ENCODE results near the gene TAAR2. TPM values are rescaled to one million over a fixed set of nuclear protein-coding genes. Genes with fewer than 3 reads are reported as not detected.
A peak's percentile ranks its signal among the peaks of the same experiment; 100 is the strongest.

Gene TAAR2
- polyA plus RNA-seq, 4 donors, result not detected

GRCh38 chr6:132634796-132635195 lies 10.7 kb upstream of the TAAR2 start:
- Histone ChIP-seq H3K9me3 (ENCODE audit: control insufficient read depth in 2 of 2, insufficient read depth in 1 of 2, low read depth in 1 of 2, low read length in 1 of 2) (no peaks in the 10 kb centered on the region), H3K27me3 (ENCODE audit: control insufficient read depth in 3 of 3, insufficient read depth in 3 of 3, low read length in 3 of 3) (peaks cover 0 to 2% (median 0%) of the 10 kb centered on the region in 3 donors), H3K4me3 (ENCODE audit: low read depth in 1 of 3, low read length in 3 of 3) (no peak overlapping the region), H3K27ac (ENCODE audit: low read depth in 1 of 3, low read length in 2 of 3) (no peak overlapping the region), H3K4me1 (ENCODE audit: control insufficient read depth in 3 of 3, insufficient read depth in 2 of 3, low read depth in 1 of 3, low read length in 2 of 3) (peaks cover 0 to 3% (median 0%) of the 10 kb centered on the region in 3 donors), H3K36me3 (ENCODE audit: control insufficient read depth in 3 of 3, insufficient read depth in 2 of 3, low read depth in 1 of 3, low read length in 3 of 3) (no peaks in the 10 kb centered on the region)
- 78 to 92% (median 82%) methylated on average over 4 of the region's 4 CpGs for WGBS, 3 donors
- no peak for FAIRE-seq
- no peak for DNase-seq

- H3K27me3 ChIP-seq (ENCODE audit: control insufficient read depth in 3 of 3, insufficient read depth in 3 of 3, low read length in 3 of 3), result peaks cover 0 to 2% (median 0%) of the 10 kb centered on the region in 3 donors
- no peaks in the 10 kb centered on the region for H3K9me3 ChIP-seq (ENCODE audit: control insufficient read depth in 2 of 2, insufficient read depth in 1 of 2, low read depth in 1 of 2, low read length in 1 of 2)
- WGBS, 3 donors, result 82 to 89% (median 86%) methylated on average over 2 of the region's 2 CpGs
- FAIRE-seq (no peak), DNase-seq (no peak)
- H3K4me3 ChIP-seq (ENCODE audit: low read depth in 1 of 3, low read length in 3 of 3), result no peak overlapping the region
- H3K36me3 ChIP-seq (ENCODE audit: control insufficient read depth in 3 of 3, insufficient read depth in 2 of 3, low read depth in 1 of 3, low read length in 3 of 3), result no peaks in the 10 kb centered on the region
- no peak overlapping the region for H3K27ac ChIP-seq (ENCODE audit: low read depth in 1 of 3, low read length in 2 of 3)
- peaks cover 0 to 3% (median 0%) of the 10 kb centered on the region in 3 donors for H3K4me1 ChIP-seq (ENCODE audit: control insufficient read depth in 3 of 3, insufficient read depth in 2 of 3, low read depth in 1 of 3, low read length in 2 of 3)
Measured at GRCh38 chr6:132633362-132633761, 9.3 kb upstream of the TAAR2 start.

GRCh38 chr6:132623106-132623845 lies 799 bp downstream of the TAAR2 start:
- Histone ChIP-seq H3K9me3 (ENCODE audit: control insufficient read depth in 2 of 2, insufficient read depth in 1 of 2, low read depth in 1 of 2, low read length in 1 of 2) (no peaks in the 10 kb centered on the region), H3K27me3 (ENCODE audit: control insufficient read depth in 3 of 3, insufficient read depth in 3 of 3, low read length in 3 of 3) (no peaks in the 10 kb centered on the region), H3K4me3 (ENCODE audit: low read depth in 1 of 3, low read length in 3 of 3) (no peak overlapping the region), H3K4me1 (ENCODE audit: control insufficient read depth in 3 of 3, insufficient read depth in 2 of 3, low read depth in 1 of 3, low read length in 2 of 3) (no peaks in the 10 kb centered on the region), H3K36me3 (ENCODE audit: control insufficient read depth in 3 of 3, insufficient read depth in 2 of 3, low read depth in 1 of 3, low read length in 3 of 3) (no peaks in the 10 kb centered on the region), H3K27ac (ENCODE audit: low read depth in 1 of 3, low read length in 2 of 3) (no peak overlapping the region)
- DNase-seq (no peak), FAIRE-seq (no peak)
- 65 to 78% (median 73%) methylated on average over 6 of the region's 6 CpGs for WGBS, 3 donors

- Histone ChIP-seq H3K27ac (ENCODE audit: low read depth in 1 of 3, low read length in 2 of 3) (no peak overlapping the region), H3K9me3 (ENCODE audit: control insufficient read depth in 2 of 2, insufficient read depth in 1 of 2, low read depth in 1 of 2, low read length in 1 of 2) (no peaks in the 10 kb centered on the region), H3K27me3 (ENCODE audit: control insufficient read depth in 3 of 3, insufficient read depth in 3 of 3, low read length in 3 of 3) (no peaks in the 10 kb centered on the region), H3K36me3 (ENCODE audit: control insufficient read depth in 3 of 3, insufficient read depth in 2 of 3, low read depth in 1 of 3, low read length in 3 of 3) (no peaks in the 10 kb centered on the region), H3K4me3 (ENCODE audit: low read depth in 1 of 3, low read length in 3 of 3) (no peak overlapping the region), H3K4me1 (ENCODE audit: control insufficient read depth in 3 of 3, insufficient read depth in 2 of 3, low read depth in 1 of 3, low read length in 2 of 3) (peaks cover 0 to 7% (median 0%) of the 10 kb centered on the region in 3 donors)
- FAIRE-seq (no peak), DNase-seq (no peak)
- 32 to 71% (median 71%) methylated on average over 1 of the region's 1 CpG for WGBS, 3 donors
Measured at GRCh38 chr6:132616677-132617076, 7.4 kb downstream of the TAAR2 start.

- H3K36me3 ChIP-seq (ENCODE audit: control insufficient read depth in 3 of 3, insufficient read depth in 2 of 3, low read depth in 1 of 3, low read length in 3 of 3), result peaks cover 0 to 2% (median 0%) of the 10 kb centered on the region in 3 donors
- H3K9me3 ChIP-seq (ENCODE audit: control insufficient read depth in 2 of 2, insufficient read depth in 1 of 2, low read depth in 1 of 2, low read length in 1 of 2), result no peaks in the 10 kb centered on the region
- H3K4me3 ChIP-seq (ENCODE audit: low read depth in 1 of 3, low read length in 3 of 3), result peak overlapping the region in 2 of 3 donors; percentile 7 to 53
- peak overlapping the region in 2 of 3 donors; percentile 49 to 76 for H3K27ac ChIP-seq (ENCODE audit: low read depth in 1 of 3, low read length in 2 of 3)
- H3K4me1 ChIP-seq (ENCODE audit: control insufficient read depth in 3 of 3, insufficient read depth in 2 of 3, low read depth in 1 of 3, low read length in 2 of 3), result peaks cover 3 to 14% (median 5%) of the 10 kb centered on the region in 3 donors
- DNase-seq (peak in 1 of 2 donors; percentile 75), FAIRE-seq (peak; percentile 55)
- 19 to 38% (median 25%) methylated on average over 7 of the region's 7 CpGs for WGBS, 3 donors
- no peaks in the 10 kb centered on the region for H3K27me3 ChIP-seq (ENCODE audit: control insufficient read depth in 3 of 3, insufficient read depth in 3 of 3, low read length in 3 of 3)
Measured at GRCh38 chr6:132614554-132614953, 9.5 kb downstream of the TAAR2 start.

GRCh38 chr6:132612449-132613108 lies 11.5 kb downstream of the TAAR2 start:
- Histone ChIP-seq H3K9me3 (ENCODE audit: control insufficient read depth in 2 of 2, insufficient read depth in 1 of 2, low read depth in 1 of 2, low read length in 1 of 2) (peaks cover 0 to 8% of the 10 kb centered on the region in 2 donors), H3K4me1 (ENCODE audit: control insufficient read depth in 3 of 3, insufficient read depth in 2 of 3, low read depth in 1 of 3, low read length in 2 of 3) (peaks cover 5 to 24% (median 7%) of the 10 kb centered on the region in 3 donors), H3K27me3 (ENCODE audit: control insufficient read depth in 3 of 3, insufficient read depth in 3 of 3, low read length in 3 of 3) (no peaks in the 10 kb centered on the region), H3K4me3 (ENCODE audit: low read depth in 1 of 3, low read length in 3 of 3) (peak overlapping the region in 1 of 3 donors; percentile 44), H3K36me3 (ENCODE audit: control insufficient read depth in 3 of 3, insufficient read depth in 2 of 3, low read depth in 1 of 3, low read length in 3 of 3) (peaks cover 0 to 2% (median 0%) of the 10 kb centered on the region in 3 donors), H3K27ac (ENCODE audit: low read depth in 1 of 3, low read length in 2 of 3) (peak overlapping the region; percentile 21 to 64 (median 32))
- peak; percentile 83 to 91 for DNase-seq
- no peak for FAIRE-seq
- 9 to 46% (median 35%) methylated on average over 4 of the region's 4 CpGs for WGBS, 3 donors

- DNase-seq (no peak), FAIRE-seq (no peak)
- H3K27me3 ChIP-seq (ENCODE audit: control insufficient read depth in 3 of 3, insufficient read depth in 3 of 3, low read length in 3 of 3), result no peaks in the 10 kb centered on the region
- no peak overlapping the region for H3K4me3 ChIP-seq (ENCODE audit: low read depth in 1 of 3, low read length in 3 of 3)
- H3K36me3 ChIP-seq (ENCODE audit: control insufficient read depth in 3 of 3, insufficient read depth in 2 of 3, low read depth in 1 of 3, low read length in 3 of 3), result peaks cover 0 to 2% (median 0%) of the 10 kb centered on the region in 3 donors
- H3K4me1 ChIP-seq (ENCODE audit: control insufficient read depth in 3 of 3, insufficient read depth in 2 of 3, low read depth in 1 of 3, low read length in 2 of 3), result peaks cover 5 to 32% (median 11%) of the 10 kb centered on the region in 3 donors
- 90 to 94% (median 91%) methylated on average over 2 of the region's 2 CpGs for WGBS, 3 donors
- H3K9me3 ChIP-seq (ENCODE audit: control insufficient read depth in 2 of 2, insufficient read depth in 1 of 2, low read depth in 1 of 2, low read length in 1 of 2), result peaks cover 0 to 13% of the 10 kb centered on the region in 2 donors
- peak overlapping the region in 1 of 3 donors; percentile 64 for H3K27ac ChIP-seq (ENCODE audit: low read depth in 1 of 3, low read length in 2 of 3)
Measured at GRCh38 chr6:132611616-132612015, 12.5 kb downstream of the TAAR2 start.

- Histone ChIP-seq H3K4me1 (ENCODE audit: control insufficient read depth in 3 of 3, insufficient read depth in 2 of 3, low read depth in 1 of 3, low read length in 2 of 3) (peaks cover 8 to 32% (median 17%) of the 10 kb centered on the region in 3 donors), H3K4me3 (ENCODE audit: low read depth in 1 of 3, low read length in 3 of 3) (no peak overlapping the region), H3K27ac (ENCODE audit: low read depth in 1 of 3, low read length in 2 of 3) (peak overlapping the region in 2 of 3 donors; percentile 54 to 68), H3K36me3 (ENCODE audit: control insufficient read depth in 3 of 3, insufficient read depth in 2 of 3, low read depth in 1 of 3, low read length in 3 of 3) (peaks cover 0 to 2% (median 2%) of the 10 kb centered on the region in 3 donors), H3K9me3 (ENCODE audit: control insufficient read depth in 2 of 2, insufficient read depth in 1 of 2, low read depth in 1 of 2, low read length in 1 of 2) (peaks cover 0 to 19% of the 10 kb centered on the region in 2 donors), H3K27me3 (ENCODE audit: control insufficient read depth in 3 of 3, insufficient read depth in 3 of 3, low read length in 3 of 3) (no peaks in the 10 kb centered on the region)
- DNase-seq, result peak; percentile 75 to 92
- peak; percentile 96 for FAIRE-seq
- WGBS, 3 donors, result 16 to 67% (median 35%) methylated on average over 5 of the region's 5 CpGs
Measured at GRCh38 chr6:132607544-132608233, 16.4 kb downstream of the TAAR2 start.
